HG03045 (cell line): ENCODE results near the gene RPSA.
"Not testable (repeated sequence)": the region's sequence is repeated elsewhere in the genome, so short reads cannot be mapped to it uniquely, and the experiment has no call there.

Experiments used
- ATAC-seq: cut with Tn5 transposase; IDR thresholded peaks from one replicate; pipeline ENCODE4 v1.9.1; 2021; ENCODE audit warnings: mild to moderate bottlenecking, moderate library complexity; ENCODE audit not compliant: unreplicated experiment

RPSA gene

DNA sequence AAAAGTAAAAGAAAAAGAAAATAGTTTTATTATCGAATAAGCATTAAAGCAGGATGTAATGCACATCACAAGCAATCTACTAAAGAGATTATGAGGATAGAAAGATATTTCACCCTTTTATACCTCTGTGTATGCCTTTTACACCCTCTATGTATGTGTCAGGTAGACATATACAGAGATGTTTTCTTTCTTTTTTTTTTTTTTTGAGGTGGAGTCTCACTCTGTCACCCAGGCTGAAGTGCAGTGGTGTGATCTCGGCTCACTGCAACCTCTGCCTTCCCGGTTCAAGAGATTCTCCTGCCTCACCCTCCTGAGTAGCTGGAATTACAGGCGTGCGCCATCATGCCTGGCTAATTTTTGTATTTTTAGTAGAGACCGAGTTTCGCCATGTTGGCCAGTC, 47.4 kb downstream of the RPSA start:
- ATAC-seq = not testable (repeated sequence)

DNA sequence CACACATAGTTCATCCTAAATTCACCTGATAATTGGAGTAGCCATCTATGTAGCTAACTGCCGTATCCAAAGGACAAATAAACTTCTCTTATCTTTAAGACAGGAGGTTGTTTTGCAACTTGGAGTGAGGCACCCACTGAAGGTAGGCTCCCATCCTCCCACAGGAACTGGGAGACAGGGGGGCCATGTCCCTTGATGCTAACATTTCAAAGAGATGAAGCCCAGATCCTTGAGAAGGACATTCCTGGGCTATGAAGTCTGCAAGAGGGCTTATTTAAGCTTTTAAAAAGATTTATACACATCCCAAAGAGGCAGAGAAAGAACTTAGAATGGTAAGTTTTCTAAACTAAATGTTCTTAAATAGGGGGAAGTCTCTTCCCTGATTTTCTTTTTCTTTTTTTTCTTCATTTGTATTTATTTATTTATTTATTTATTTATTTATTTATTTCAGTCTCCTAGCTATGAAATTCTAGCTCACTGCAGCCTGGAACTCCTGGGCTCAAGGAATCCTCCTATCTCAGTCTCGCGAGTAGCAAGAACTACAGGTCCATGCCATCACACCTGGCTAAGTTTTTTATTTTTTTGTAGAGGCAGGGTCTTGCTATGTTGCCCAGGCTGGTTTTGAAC, 48.2 kb downstream of the RPSA start:
- no peak for ATAC-seq

DNA sequence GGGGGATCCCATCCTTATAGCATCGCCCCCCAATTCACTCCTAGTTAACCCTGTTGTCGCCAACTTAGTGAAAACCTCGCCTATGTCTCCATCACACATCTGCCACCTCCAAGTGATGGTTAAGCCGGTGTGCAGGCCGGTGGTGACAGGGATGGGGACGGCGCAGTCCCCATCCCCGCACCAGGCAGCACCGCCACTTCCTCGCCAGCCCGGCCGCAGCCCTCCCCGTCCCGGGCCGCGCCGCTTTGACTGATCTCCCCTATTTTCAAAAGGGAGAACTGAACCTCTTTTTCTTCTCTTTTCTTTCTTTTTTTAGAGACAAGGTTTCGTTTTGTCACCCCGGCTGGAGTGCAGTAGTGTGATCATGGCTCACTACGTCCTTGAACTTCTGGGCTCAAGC, 49.6 kb downstream of the RPSA start:
- ATAC-seq = no peak

DNA sequence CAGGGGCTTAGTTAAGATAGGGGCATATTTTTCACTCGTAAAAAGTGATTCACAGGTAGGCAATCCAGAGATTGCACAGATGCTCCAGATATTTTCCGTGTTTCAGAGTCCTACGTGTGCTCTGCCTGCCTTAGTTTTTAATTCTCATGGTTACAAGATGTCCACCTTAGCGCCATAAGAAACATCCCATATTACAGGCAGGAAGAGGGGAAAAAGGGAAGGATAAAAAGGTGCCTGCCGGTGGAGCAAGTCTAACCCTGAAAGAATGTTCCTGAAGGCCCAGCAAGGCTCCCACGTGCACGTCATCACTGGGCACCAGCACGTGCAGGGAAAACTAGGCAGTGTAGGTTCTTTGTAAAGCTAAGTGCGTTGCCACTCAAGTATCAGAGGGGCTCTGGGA, 50.8 kb downstream of the RPSA start:
- ATAC-seq = no peak

DNA sequence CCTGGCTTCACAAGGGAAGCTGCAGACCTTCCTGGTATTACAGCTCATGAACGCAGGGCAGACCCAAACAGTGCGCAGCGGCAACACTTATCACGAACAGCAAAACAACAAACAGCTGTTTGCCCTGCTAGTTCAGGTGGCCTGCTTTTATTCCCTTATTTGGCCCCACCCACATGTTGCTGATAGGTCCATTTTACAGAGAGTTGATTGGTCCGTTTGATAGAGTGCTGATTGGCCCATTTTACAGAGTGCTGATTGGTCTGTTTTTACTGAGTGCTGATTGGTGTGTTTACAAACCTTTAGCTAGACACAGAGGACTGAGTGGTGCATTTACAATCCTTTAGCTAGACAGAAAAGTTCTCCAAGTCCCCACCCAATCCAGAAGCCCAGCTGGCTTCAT, 52.1 kb downstream of the RPSA start:
- not testable (repeated sequence) for ATAC-seq

DNA sequence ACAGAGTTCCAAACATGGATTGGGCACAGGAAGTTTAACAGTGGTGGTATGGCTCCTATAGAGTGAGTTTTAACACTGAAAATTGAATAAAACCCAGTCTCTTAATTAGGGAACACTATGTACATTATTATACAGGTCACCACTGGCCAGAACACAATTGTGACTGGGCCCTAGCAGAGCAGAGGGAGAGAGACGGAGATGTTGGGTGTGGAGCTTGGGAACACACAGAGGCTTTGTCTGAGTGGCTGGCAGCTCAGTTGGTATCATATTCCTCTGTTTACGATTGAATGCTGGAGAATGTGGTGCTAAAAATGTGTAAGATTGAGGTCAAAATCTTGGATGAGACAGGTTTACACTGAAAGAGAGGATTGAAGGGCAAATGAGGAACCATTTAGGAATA, 54.2 kb downstream of the RPSA start:
- ATAC-seq = no peak
